Measurements from ENCODE around the gene BOC.

The BOC gene

DNA sequence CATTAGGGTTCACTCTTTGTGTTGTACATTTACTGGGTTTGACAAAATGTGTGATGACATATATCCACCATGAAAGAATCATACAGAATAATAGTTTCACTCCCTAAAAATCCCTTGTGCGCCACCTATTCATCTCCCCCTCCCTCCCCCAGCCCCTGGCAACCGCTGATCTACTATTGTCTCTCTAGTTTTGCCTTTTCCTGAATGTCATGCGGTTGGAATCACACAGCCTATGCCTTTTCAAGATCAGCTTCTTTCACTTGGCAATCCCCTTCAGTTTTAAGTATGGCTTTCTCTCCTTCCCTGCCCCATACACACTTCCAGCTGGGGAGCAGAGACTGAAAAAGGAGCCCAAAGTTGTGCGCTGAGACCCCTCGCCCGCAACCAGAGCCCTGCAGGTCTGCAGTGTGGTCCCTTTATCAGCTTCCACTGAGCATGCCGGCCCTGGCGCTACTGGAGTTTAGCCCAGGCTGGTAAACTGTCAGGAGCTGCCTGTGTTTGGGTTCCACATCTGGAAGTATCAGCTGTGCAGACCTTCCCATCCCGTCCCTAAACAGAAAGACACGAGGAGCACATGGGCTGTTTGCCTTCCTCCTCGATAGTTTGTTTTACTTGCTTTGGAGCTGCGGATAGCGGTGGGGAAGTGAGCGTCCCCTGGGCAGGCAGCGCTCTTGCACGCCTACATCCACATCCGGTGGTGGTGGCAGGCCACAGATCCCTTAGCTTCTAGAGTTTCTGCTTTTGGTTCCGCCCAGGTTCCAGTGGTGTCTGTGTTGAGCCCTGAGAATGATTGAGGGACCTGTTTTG lies 12.3 kb downstream of the BOC start:
- Histone ChIP-seq H3K9me3 (no peaks in the 10 kb centered on the region), H3K36me3 (replicated peaks) (no peaks in the 10 kb centered on the region), H3K4me3 (no peak overlapping the region), H3K4me1 (no peaks in the 10 kb centered on the region), H3K27me3 (ENCODE audit: low read depth) (no peaks in the 10 kb centered on the region)
- in situ Hi-C loops (cut with MboI; ENCODE audit: low sequenced_read_pairs) = no loop called here
- no peak for DNase-seq (ENCODE audit: low spot score in 2 of 2)

DNA sequence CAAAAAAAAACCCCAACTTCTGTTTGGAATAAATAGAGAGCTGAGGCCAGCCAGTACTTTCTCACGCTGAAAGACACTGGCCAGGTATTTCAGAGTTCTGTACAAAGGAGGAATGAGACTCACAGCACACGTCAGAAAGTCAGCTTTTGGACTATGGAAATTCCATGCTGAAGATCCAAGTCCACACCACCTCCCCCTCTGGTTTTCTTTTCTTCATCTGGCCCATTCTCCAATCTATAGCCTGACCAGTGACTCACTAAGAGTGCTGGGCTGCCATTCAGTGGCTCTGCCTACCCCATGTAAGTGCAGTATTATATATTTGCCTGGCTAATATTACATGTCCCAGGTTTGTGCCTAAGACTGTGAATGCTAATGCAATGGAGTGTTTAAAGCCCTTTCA lies 13.9 kb downstream of the BOC start:
- Histone ChIP-seq H3K4me3 (no peak overlapping the region), H3K27me3 (ENCODE audit: low read depth) (no peaks in the 10 kb centered on the region), H3K36me3 (replicated peaks) (no peaks in the 10 kb centered on the region), H3K4me1 (no peaks in the 10 kb centered on the region), H3K9me3 (no peaks in the 10 kb centered on the region)
- in situ Hi-C loops (cut with MboI; ENCODE audit: low sequenced_read_pairs) = no loop called here
- no peak for DNase-seq (ENCODE audit: low spot score in 2 of 2)

GRCh38 chr3:113226491-113226890 lies 15.1 kb downstream of the BOC start:
- Histone ChIP-seq H3K4me3 (no peak overlapping the region), H3K36me3 (replicated peaks) (no peaks in the 10 kb centered on the region), H3K4me1 (no peaks in the 10 kb centered on the region), H3K27me3 (ENCODE audit: low read depth) (no peaks in the 10 kb centered on the region), H3K9me3 (no peaks in the 10 kb centered on the region)
- in situ Hi-C loops (cut with MboI; ENCODE audit: low sequenced_read_pairs) = no loop called here
- no peak for DNase-seq (ENCODE audit: low spot score in 2 of 2)

DNA sequence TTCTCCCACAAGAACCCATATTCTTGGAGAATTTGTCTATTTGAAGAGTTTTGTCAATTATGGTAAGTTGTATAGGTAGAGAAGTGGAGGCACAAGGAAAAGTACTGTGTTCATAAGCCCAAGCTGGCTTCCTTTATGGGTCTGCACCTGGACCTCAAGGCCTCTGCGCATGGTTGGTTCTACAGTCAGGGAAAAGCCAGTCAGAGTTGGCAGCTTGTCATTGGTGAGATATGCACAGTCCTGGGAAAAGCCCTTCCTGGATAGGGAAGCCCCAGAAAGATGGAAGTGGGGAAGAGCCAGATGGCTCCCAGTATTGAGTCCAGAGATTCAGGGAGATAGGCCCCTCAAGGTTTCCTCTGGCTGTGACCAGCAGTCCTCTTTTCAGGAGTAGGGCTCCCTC lies 15.8 kb downstream of the BOC start:
- H3K4me1 ChIP-seq = no peaks in the 10 kb centered on the region
- H3K9me3 ChIP-seq = no peaks in the 10 kb centered on the region
- DNase-seq (ENCODE audit: low spot score in 2 of 2) = no peak
- in situ Hi-C loops (cut with MboI; ENCODE audit: low sequenced_read_pairs) = no loop called here
- H3K36me3 ChIP-seq (replicated peaks) = no peaks in the 10 kb centered on the region
- H3K27me3 ChIP-seq (ENCODE audit: low read depth) = no peaks in the 10 kb centered on the region
- no peak overlapping the region for H3K4me3 ChIP-seq

DNA sequence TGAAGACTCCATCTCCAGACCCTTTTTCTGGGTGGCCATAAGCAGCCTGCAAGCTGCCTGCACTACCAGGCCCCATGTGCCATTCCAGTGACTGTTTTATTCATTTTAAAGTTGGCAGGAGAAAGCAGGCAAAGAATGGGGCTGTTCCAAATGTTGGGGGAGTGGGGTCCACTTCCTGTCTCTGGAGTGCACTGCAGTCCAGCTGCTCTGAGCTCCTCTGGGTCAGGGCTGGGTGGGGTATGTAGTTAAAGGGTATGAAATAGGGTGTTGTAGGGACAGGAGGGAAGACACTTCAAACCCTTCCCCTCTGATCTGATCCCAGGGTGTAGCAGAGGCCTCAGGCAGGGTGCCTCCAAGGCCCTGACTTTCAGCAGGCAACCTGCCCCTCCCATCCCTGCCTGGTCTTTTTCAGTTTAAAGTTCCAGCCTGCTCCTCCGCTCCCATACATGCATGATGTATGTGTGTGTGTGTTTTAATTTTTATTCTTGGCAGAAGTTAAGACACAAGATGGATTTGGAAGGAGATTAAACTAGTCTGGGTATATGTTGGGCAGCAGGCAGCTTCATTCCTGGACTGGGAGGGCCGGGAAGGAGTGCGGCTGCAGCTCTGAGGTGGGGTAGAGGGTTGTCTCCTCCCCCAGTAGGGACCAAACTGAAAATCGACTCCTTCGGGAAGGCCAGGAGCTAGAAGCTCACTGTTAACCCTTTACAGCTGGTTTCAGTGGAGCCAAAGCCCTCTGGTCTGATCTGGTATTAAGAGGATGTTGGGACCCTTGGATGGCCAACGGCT lies 17.3 kb downstream of the BOC start:
- no peaks in the 10 kb centered on the region for H3K36me3 ChIP-seq (replicated peaks)
- in situ Hi-C loops (cut with MboI; ENCODE audit: low sequenced_read_pairs) = no loop called here
- no peaks in the 10 kb centered on the region for H3K9me3 ChIP-seq
- no peak for DNase-seq (ENCODE audit: low spot score in 2 of 2)
- no peak overlapping the region for H3K4me3 ChIP-seq
- H3K4me1 ChIP-seq = no peaks in the 10 kb centered on the region
- no peaks in the 10 kb centered on the region for H3K27me3 ChIP-seq (ENCODE audit: low read depth)

DNA sequence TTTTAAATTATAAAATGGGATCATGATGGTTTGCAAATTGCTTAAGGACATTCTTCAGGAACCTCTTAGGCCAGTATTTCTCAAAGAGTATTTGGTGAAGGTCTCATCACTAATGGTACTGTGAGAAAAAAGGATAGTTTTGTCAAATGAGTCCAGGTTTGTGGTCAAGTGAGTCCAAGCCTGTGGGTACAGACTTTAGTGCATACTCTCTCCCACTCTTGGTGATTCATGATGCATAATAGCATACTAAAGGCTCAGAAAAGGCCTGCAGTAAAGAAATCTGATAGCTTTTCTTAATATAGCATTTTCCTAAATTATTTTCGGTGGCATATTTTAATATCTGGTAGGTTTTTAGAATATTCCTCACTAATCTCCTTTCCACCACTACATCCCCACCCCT lies 20.0 kb downstream of the BOC start:
- Histone ChIP-seq H3K36me3 (replicated peaks) (no peaks in the 10 kb centered on the region), H3K4me3 (no peak overlapping the region), H3K4me1 (no peaks in the 10 kb centered on the region; the same call in 1 of the 2 replicates)

GRCh38 chr3:113231827-113232253 lies 20.5 kb downstream of the BOC start:
- no peaks in the 10 kb centered on the region for H3K27me3 ChIP-seq (ENCODE audit: low read depth)
- DNase-seq (ENCODE audit: low spot score in 2 of 2) = no peak
- H3K4me3 ChIP-seq = no peak overlapping the region
- in situ Hi-C loops (cut with MboI; ENCODE audit: low sequenced_read_pairs) = no loop called here
- no peaks in the 10 kb centered on the region; the same call in 1 of the 2 replicates for H3K4me1 ChIP-seq
- no peaks in the 10 kb centered on the region for H3K9me3 ChIP-seq
- H3K36me3 ChIP-seq (replicated peaks) = no peaks in the 10 kb centered on the region

More for the DNA sequence above, 20.0 kb downstream of the BOC start:
- Histone ChIP-seq H3K27me3 (ENCODE audit: low read depth) (no peaks in the 10 kb centered on the region), H3K9me3 (no peaks in the 10 kb centered on the region)
- DNase-seq (ENCODE audit: low spot score in 2 of 2) = no peak
- in situ Hi-C loops (cut with MboI; ENCODE audit: low sequenced_read_pairs) = no loop called here

DNA sequence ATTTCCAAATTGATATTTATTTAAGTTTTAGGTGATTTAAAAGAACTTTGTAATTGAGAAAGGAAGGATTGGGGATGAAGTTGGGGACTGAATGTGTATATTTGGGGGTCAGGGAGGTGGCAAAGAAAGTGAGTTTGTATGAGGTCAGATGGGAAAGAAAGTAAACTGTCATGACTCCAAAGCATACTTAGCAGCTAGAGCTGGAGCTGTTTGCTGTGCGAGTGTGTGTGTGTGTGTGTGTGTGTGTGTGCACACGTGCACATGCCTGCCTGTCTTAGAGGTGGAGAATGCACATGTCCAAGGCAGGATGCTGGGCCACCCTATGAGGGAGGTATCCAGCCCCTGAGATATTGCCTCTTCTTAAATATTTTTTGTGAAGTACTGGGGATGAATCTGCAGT lies 21.0 kb downstream of the BOC start:
- Histone ChIP-seq H3K4me1 (no peaks in the 10 kb centered on the region; the same call in 1 of the 2 replicates), H3K27me3 (ENCODE audit: low read depth) (no peaks in the 10 kb centered on the region), H3K4me3 (no peak overlapping the region), H3K9me3 (no peaks in the 10 kb centered on the region), H3K36me3 (replicated peaks) (no peaks in the 10 kb centered on the region)
- in situ Hi-C loops (cut with MboI; ENCODE audit: low sequenced_read_pairs) = no loop called here
- no peak for DNase-seq (ENCODE audit: low spot score in 2 of 2)

DNA sequence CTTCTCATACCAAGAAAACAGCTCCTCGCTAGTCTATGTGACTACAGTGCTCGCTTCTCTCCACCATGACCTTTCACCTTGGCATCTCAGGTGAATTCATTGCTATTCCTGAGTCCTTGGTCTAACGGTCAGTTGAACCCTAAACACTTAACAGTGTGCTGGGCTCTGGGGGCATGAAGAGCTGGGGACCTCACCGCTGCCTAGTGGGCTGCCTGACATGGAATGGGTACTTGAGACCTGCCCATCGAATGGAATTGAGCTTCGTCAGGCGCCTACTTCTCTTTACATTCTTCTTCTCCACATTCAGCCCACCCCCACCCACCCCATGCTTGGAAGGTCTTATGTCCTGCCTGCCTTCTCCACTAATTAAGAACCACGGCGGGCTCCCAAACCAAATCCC lies 22.1 kb downstream of the BOC start:
- no peaks in the 10 kb centered on the region; the same call in 1 of the 2 replicates for H3K4me1 ChIP-seq
- no peak for DNase-seq (ENCODE audit: low spot score in 2 of 2)
- H3K27me3 ChIP-seq (ENCODE audit: low read depth) = no peaks in the 10 kb centered on the region
- H3K36me3 ChIP-seq (replicated peaks) = no peaks in the 10 kb centered on the region
- in situ Hi-C loops (cut with MboI; ENCODE audit: low sequenced_read_pairs) = no loop called here
- H3K9me3 ChIP-seq = no peaks in the 10 kb centered on the region
- no peak overlapping the region for H3K4me3 ChIP-seq

- no peak for DNase-seq (ENCODE audit: low spot score in 2 of 2)
- in situ Hi-C loops (cut with MboI; ENCODE audit: low sequenced_read_pairs) = no loop called here
- H3K27me3 ChIP-seq (ENCODE audit: low read depth) = no peaks in the 10 kb centered on the region
Measured at GRCh38 chr3:113234028-113234427, 22.7 kb downstream of the BOC start.

DNA sequence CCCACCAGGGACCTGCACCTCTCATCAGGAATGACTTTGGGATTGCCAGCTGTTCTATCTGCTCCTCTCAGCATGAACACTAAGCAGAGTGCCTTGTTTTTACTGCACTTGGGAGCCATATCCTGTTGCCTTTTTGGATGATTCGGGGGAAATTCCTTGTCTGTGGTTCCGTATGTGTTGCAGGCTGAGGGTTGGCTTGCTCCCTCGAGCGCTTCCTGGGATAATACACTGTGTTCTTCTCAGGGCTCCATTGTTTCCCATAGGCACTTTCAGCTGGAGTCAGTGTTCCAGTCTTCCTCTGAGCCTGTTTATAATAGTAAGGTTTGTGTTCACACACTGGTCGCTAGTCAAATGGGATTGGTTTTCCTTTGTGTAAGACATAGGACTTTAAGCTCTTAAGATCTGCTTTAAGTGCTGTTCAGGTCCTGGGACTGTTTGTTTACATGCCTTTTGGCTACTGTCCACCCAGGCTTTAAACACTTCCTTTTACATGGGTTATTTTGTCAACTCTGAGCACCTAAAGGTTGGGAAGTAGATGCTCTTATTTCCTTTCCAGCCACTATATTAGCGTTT lies 23.4 kb downstream of the BOC start:
- DNase-seq (ENCODE audit: low spot score in 2 of 2) = no peak
- H3K4me1 ChIP-seq = no peaks in the 10 kb centered on the region; the same call in 1 of the 2 replicates
- H3K9me3 ChIP-seq = no peaks in the 10 kb centered on the region
- in situ Hi-C loops (cut with MboI; ENCODE audit: low sequenced_read_pairs) = no loop called here
- H3K27me3 ChIP-seq (ENCODE audit: low read depth) = no peaks in the 10 kb centered on the region
- H3K4me3 ChIP-seq = no peak overlapping the region
- H3K36me3 ChIP-seq (replicated peaks) = no peaks in the 10 kb centered on the region

More at GRCh38 chr3:113234028-113234427, 22.7 kb downstream of the BOC start:
- Histone ChIP-seq H3K4me1 (no peaks in the 10 kb centered on the region; the same call in 1 of the 2 replicates), H3K4me3 (no peak overlapping the region), H3K9me3 (no peaks in the 10 kb centered on the region), H3K36me3 (replicated peaks) (no peaks in the 10 kb centered on the region)

DNA sequence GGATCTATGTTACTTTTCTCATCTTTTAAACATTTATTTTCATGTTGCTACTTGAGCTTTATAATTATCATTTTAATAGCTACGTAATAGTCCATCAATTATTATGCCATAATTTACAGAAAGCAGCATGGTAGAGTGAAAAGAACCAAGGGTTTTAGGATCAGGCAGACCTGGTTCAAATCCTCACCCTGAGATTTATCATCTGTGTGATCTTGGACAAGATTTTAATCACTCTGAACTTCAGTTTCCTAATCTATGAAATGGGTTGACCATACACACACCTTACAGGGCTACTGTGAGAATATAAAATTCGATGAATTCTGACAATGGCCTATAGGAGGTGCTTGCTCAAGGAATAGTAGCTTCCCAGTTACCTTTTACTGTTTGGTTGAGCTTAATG lies 27.1 kb downstream of the BOC start:
- Histone ChIP-seq H3K27me3 (ENCODE audit: low read depth) (no peaks in the 10 kb centered on the region), H3K9me3 (no peaks in the 10 kb centered on the region), H3K4me1 (peaks cover 22% of the 10 kb centered on the region), H3K4me3 (no peak overlapping the region), H3K36me3 (replicated peaks) (no peaks in the 10 kb centered on the region)
- in situ Hi-C loops (cut with MboI; ENCODE audit: low sequenced_read_pairs) = no loop called here
- DNase-seq (ENCODE audit: low spot score in 2 of 2) = no peak

- H3K4me1 ChIP-seq = peaks cover 29% of the 10 kb centered on the region
- DNase-seq (ENCODE audit: low spot score in 2 of 2) = no peak
- no peaks in the 10 kb centered on the region for H3K36me3 ChIP-seq (replicated peaks)
- no peaks in the 10 kb centered on the region for H3K27me3 ChIP-seq (ENCODE audit: low read depth)
- H3K4me3 ChIP-seq = no peak overlapping the region
- no peaks in the 10 kb centered on the region for H3K9me3 ChIP-seq
- in situ Hi-C loops (cut with MboI; ENCODE audit: low sequenced_read_pairs) = no loop called here
Measured at GRCh38 chr3:113240841-113241240, 29.5 kb downstream of the BOC start.

All from HAP-1 (cell line).